Activated gamma-delta T cell treated with Interleukin-2 at 50 U/mL for 16 hours (primary cell): ENCODE data around the gene TPST2.

Source experiments
- DNase-seq: peaks from one replicate; pipeline ENCODE4 v3.0.0-alpha.2; 2020

Gene TPST2

GRCh38 chr22:26489447-26490036, 100.4 kb downstream of the TPST2 start:
- no peak for DNase-seq

GRCh38 chr22:26487996-26488395, 101.9 kb downstream of the TPST2 start:
- no peak for DNase-seq

GRCh38 chr22:26486394-26486793, 103.5 kb downstream of the TPST2 start:
- DNase-seq = no peak

GRCh38 chr22:26485806-26486390, 104.0 kb downstream of the TPST2 start:
- DNase-seq = no peak

- DNase-seq = no peak
These were observed 104.9 kb downstream of the TPST2 start for GRCh38 chr22:26485013-26485412.

GRCh38 chr22:26484360-26484706, 105.6 kb downstream of the TPST2 start:
- DNase-seq = no peak

- DNase-seq = peak; percentile 88
These were observed 106.2 kb downstream of the TPST2 start, which contains the start of the genes HPS4 and SRRD for GRCh38 chr22:26483439-26484359. HPS4 (minus strand) TSS chr22:26483783; CDS start chr22:26481762, 2,021 bp downstream. SRRD (plus strand) TSS chr22:26483877; CDS start chr22:26483891, 14 bp downstream.

GRCh38 chr22:26483043-26483438, 106.9 kb downstream of the TPST2 start:
- DNase-seq = no peak

GRCh38 chr22:26482161-26482560, 107.8 kb downstream of the TPST2 start:
- DNase-seq = no peak

GRCh38 chr22:26481694-26482093, 108.2 kb downstream of the TPST2 start:
- no peak for DNase-seq

- DNase-seq = no peak
These were observed 108.7 kb downstream of the TPST2 start for GRCh38 chr22:26481112-26481693.

GRCh38 chr22:26480611-26480932, 109.4 kb downstream of the TPST2 start:
- DNase-seq = no peak

GRCh38 chr22:26479792-26480610, 109.9 kb downstream of the TPST2 start:
- no peak for DNase-seq

GRCh38 chr22:26479043-26479791, 110.7 kb downstream of the TPST2 start:
- DNase-seq = no peak

GRCh38 chr22:26477341-26477731, 112.6 kb downstream of the TPST2 start:
- no peak for DNase-seq

GRCh38 chr22:26476705-26477340, 113.1 kb downstream of the TPST2 start:
- no peak for DNase-seq

- DNase-seq = no peak
These were observed 115.2 kb downstream of the TPST2 start for GRCh38 chr22:26474682-26475081.
